Measurements from ENCODE around the gene PLEK2.

DNA sequence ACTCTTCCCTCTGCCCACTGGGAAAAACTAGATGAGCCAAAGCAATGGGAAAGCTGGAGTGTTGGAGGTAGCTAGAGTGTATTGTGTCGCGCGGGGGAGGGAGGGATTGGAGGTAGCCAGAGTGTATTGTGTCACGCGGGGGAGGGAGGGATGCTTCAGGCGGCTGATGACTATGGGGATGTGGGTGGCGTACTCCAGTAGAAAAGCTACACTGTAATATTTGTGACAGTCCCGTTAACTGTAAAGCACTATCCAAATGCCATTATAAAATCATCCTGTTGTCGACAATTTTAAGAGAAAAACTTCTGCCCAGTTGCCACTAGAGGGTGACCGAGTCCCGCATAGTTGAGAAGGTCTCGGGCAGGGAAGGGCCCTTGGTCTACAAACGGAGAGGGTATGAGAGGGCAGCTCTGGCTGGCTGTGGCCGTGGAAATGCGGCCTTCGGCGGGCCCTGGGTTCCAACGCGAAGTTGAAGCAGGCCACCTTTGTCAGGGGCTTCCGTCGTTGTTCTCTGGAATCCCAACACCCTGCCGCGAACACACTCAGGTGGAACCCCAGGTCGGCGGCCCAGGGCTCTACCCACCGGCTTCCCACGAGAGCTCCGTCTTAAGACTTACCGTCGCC lies 15.1 kb upstream of the PLEK2 start:
- TF ChIP-seq, protein P1, sequence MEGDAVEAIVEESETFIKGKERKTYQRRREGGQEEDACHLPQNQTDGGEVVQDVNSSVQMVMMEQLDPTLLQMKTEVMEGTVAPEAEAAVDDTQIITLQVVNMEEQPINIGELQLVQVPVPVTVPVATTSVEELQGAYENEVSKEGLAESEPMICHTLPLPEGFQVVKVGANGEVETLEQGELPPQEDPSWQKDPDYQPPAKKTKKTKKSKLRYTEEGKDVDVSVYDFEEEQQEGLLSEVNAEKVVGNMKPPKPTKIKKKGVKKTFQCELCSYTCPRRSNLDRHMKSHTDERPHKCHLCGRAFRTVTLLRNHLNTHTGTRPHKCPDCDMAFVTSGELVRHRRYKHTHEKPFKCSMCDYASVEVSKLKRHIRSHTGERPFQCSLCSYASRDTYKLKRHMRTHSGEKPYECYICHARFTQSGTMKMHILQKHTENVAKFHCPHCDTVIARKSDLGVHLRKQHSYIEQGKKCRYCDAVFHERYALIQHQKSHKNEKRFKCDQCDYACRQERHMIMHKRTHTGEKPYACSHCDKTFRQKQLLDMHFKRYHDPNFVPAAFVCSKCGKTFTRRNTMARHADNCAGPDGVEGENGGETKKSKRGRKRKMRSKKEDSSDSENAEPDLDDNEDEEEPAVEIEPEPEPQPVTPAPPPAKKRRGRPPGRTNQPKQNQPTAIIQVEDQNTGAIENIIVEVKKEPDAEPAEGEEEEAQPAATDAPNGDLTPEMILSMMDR (conservative IDR thresholded peaks at IDR 0.05 in 1 of 2, IDR thresholded peaks at IDR 0.05 in 1 of 2; ENCODE audit: low read depth in 1 of 2, low read length in 2 of 2): peak; percentile 80 to 87
- no peak for TF ChIP-seq EZH2 (IDR thresholded peaks at IDR 0.05; ENCODE audit: low read length, missing control alignments)

Measured in fibroblast of lung (primary cell).